HG02970 (cell line): ENCODE measurements around the gene HK3.

Source experiments
- ATAC-seq: cut with Tn5 transposase; IDR thresholded peaks from one replicate; pipeline ENCODE4 v1.9.1; 2021; ENCODE audit warnings: mild to moderate bottlenecking, moderate library complexity, moderate number of reproducible peaks; ENCODE audit not compliant: unreplicated experiment, low FRiP score

The HK3 gene

DNA sequence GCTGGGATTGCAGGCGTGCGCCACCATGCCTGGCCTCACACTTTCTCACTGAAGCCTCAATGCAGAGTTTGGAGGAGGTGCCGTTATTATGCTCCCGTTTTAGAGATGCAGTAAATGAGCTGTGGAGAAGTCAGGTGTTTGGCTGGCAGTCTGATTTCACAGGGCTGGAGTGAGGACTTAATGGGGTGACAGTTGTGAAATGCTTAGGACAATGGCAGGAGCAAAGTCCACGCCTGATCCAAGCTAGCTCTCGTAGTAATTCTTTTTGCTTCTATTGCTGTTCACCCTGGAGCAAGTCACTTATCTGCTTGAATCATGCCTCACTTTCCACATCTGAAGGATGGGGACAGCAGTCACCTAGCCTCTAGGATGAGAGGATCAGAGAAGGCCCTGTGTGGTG, 67.0 kb downstream of the HK3 start:
- no peak for ATAC-seq

DNA sequence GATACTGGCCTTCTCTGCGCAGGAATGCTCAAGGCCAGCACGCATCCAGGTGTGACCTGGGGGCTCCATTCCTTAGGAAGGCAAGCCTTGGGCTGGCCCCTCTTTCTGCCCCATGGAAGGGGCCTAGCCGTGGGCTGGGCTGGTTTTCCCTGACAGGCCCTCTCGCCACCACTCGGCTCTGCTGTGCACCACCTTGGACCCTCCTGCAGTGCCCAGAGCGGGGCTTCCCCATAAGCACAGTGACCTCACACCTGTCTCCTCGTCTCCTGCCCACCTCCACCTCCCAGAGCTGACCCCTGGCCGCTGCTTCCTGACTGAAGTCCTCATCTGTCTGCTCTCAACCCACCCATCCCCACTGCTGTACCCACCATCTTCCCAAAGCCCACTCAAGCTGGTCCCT, 67.7 kb downstream of the HK3 start:
- ATAC-seq = no peak

- no peak for ATAC-seq
Measured at GRCh38 chr5:176830995-176831423, 68.1 kb downstream of the HK3 start.
